GM20000 (cell line): ENCODE results near the gene TRIM46.
"Not testable (repeated sequence)": the region's sequence is repeated elsewhere in the genome, so short reads cannot be mapped to it uniquely, and the experiment has no call there.

Experiments used
- DNase-seq: peaks from one replicate; pipeline ENCODE4 v3.0.0; 2012; ENCODE audit warnings: low spot score
- TF ChIP-seq, protein P1 (sequence below): IDR thresholded peaks from 2 replicates; pipeline ENCODE4 v1.5.1; 2012; ENCODE audit warnings: mild to moderate bottlenecking, control low read depth; ENCODE audit errors: extremely low read depth, missing control alignments

The TRIM46 gene

GRCh38 chr1:155219592-155220031 lies 46.0 kb downstream of the TRIM46 start:
- TF ChIP-seq, protein P1, sequence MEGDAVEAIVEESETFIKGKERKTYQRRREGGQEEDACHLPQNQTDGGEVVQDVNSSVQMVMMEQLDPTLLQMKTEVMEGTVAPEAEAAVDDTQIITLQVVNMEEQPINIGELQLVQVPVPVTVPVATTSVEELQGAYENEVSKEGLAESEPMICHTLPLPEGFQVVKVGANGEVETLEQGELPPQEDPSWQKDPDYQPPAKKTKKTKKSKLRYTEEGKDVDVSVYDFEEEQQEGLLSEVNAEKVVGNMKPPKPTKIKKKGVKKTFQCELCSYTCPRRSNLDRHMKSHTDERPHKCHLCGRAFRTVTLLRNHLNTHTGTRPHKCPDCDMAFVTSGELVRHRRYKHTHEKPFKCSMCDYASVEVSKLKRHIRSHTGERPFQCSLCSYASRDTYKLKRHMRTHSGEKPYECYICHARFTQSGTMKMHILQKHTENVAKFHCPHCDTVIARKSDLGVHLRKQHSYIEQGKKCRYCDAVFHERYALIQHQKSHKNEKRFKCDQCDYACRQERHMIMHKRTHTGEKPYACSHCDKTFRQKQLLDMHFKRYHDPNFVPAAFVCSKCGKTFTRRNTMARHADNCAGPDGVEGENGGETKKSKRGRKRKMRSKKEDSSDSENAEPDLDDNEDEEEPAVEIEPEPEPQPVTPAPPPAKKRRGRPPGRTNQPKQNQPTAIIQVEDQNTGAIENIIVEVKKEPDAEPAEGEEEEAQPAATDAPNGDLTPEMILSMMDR = no peak
- DNase-seq = no peak

GRCh38 chr1:155220211-155220965 lies 46.7 kb downstream of the TRIM46 start:
- DNase-seq = not testable (repeated sequence)

GRCh38 chr1:155223047-155223446 lies 49.4 kb downstream of the TRIM46 start:
- TF ChIP-seq, protein P1 = no peak
- no peak for DNase-seq

DNA sequence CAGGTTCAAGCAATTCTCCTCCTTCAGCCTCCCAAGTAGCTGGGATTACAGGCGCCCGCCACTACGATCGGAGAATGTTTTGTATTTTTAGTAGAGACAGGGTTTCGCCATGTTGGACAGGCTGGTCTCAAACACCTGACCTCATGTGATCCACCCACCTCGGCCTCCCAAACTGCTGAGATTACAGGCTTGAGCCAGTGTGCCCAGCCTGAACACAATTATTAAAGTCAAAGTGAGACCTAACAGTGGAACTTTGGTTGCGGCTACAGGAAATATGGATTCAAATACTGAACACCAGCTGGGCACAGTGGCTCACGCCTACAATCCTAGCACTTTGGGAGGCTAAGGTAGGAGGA lies 51.7 kb downstream of the TRIM46 start:
- DNase-seq = not testable (repeated sequence)

- TF ChIP-seq, protein P1 = peak; percentile 43
- peak; percentile 72 for DNase-seq
These were observed 52.7 kb downstream of the TRIM46 start for GRCh38 chr1:155226188-155226909.

DNA sequence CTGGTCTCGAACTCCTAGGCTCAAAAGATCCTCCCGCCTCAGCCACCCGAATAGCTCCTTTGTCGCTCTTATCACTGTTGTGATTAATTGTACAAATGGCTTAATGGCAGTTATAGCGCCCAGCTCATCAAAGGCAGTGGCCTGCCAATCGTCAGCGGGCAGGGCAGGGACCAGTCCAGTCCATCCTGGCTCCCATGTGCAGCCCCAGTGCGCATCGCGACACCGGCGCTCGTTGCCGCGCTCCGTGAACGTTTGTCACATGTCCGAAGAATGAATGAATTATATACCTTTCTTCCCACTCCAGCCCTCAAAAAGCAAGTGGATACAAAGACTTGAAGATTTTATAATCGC lies 53.2 kb downstream of the TRIM46 start:
- DNase-seq = peak; percentile 41
- TF ChIP-seq, protein P1 = no peak

DNA sequence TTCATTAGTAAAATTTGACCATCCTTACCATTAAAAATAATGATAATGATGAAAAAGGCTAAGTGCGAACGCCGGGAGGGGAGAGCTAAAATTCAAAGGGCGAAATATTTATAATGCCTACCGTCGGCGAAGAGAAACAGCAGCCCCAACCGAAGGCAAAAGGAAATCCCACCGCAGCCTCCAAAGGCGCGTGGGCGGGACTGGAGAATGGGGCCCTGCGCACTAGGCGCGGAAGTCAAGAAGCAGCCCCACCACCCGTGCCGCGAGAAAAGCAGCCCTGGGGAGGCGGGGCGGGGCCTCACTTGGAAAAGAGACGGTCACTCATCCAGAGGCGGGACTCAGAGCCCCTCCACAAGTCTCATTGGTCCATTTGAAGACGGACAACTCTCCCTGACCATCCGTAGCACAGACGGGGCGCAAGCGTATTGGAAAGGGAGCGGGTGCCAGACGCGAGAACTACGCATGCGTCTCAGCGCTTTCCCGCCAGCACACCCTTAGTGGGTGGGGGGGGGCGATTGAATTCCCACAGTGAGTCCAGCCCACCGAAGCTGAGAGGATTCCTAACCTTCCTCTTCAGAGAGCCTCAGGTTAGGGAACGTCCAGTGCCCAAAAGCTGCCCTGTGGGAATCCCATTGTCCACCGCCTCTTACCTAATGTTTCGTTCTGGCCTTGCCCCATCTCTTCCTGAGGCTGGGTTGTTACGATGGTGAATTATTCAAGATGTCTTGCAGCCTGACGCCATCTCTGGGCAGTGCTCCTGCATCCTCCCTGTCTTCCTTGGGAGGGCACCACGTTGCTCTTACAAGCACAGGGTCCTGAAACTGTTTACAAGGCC lies 53.8 kb downstream of the TRIM46 start:
- peak; percentile 97 for DNase-seq
- TF ChIP-seq, protein P1 = no peak

DNA sequence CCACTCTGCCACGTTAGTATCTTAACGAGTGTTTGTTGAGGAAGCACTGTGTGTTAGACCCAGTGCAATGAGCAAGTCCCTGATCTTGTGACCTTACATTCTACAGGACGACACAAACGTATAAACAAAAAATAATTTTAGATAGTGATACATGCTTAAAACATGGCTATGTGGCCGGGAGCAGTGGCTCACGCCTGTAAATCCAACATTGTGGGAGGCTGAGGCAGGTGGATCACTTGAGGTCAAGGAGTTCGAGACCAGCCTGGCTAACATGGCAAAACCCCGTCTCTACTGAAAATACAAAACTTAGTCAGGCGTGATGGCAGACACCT lies 54.4 kb downstream of the TRIM46 start:
- DNase-seq = no peak
- TF ChIP-seq, protein P1 = no peak

DNA sequence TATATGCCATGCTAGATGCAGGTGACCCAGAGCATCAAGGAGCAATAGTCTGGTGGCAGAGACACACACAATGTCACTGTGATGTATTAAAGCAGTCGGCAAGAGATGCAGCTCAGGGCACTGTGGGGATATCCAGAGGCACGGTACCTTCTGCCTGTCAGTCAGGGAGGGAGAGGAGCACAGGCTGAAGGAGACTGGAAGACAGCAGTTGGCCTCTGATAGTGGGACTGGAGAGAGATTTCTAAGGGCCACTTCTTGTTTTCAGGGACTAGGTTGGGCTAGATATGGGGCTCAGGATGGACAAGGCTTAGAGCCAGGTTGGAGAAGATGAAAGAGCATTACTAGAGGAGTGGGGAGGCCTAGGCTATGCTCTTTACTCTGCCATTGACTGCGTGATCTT lies 57.7 kb downstream of the TRIM46 start:
- DNase-seq = not testable (repeated sequence)

DNA sequence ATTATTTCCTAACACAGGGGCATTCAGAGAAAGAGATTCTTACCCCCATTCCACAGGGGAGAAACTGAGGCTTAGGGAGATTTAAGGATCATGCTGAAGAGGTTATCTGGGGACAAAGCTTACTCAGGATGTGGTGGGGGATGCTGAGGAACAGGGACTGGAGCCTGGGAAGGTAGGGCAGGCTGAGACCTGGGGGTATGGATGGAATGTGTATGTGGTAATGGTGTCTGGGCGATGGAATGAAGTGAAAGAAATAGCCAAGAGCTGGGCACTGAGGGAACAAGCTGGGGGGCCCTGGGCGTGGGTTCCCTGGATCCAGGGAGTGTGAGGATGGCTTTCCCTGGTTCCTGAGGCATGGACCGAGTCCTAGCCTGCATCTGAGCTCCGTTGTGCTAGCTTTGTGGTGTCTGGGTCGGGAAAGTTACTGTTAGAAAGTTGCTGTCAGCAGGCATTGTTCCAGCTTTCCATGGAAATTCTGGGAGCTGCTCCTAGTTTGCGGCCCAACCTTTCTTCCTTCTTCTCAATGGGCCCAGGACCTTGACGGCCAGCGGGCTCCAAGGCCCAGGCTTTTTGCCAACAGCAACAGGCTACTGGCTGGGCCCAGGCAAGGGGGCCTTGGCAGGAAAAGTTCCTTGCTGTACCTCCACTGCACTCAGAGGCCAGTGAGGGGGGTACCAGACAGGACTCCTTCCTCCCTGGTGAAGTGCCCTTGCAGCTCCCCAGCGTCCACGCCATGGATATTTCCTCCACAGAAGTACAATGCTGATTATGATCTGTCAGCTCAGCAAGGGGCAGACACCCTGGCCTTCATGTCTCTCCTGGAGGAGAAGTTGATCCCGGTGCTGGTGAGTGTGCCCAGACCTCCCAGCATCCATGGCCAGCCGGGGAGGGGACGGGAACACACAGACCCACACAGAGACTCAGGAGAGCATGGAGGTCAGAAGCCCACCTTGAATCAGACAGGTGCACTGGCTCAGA lies 58.6 kb downstream of the TRIM46 start:
- not testable (repeated sequence) for DNase-seq

DNA sequence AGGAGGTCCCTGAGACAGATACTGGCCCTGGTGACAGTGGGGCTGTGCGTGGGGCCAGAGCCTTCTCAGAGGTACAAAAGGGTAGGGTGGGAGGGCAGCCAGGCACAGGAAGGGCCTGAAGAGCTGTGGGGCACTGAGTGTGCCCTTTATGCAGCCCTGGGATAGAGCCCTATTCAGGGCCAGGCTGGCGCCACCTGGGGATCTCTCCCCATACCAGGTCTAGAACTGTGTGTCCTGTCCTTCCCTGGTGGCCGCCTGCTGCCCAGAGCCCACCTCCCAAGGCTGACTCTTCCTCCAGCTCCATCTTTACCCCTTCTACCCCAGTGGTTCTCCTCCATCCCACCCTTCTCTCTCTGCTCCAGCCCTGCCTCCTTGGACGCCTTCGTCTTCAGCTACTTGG lies 59.9 kb downstream of the TRIM46 start:
- DNase-seq = not testable (repeated sequence)
